GM12875 (cell line): ENCODE results near the gene ESRRA.
"Not testable (repeated sequence)": the region's sequence is repeated elsewhere in the genome, so short reads cannot be mapped to it uniquely, and the experiment has no call there.

Experiments used
- H3K4me3 ChIP-seq: one replicate; pipeline ENCODE4 v1.5.1; 2011; ENCODE audit warnings: low read depth, low read length, control low read depth
- TF ChIP-seq, protein P1 (sequence below): IDR thresholded peaks from 2 replicates; pipeline ENCODE4 v1.5.1; 2011; ENCODE audit warnings: low read depth, mild to moderate bottlenecking, control low read depth, inconsistent platforms, low read length, moderate library complexity, borderline replicate concordance; ENCODE audit not compliant: insufficient read depth

ESRRA gene

DNA sequence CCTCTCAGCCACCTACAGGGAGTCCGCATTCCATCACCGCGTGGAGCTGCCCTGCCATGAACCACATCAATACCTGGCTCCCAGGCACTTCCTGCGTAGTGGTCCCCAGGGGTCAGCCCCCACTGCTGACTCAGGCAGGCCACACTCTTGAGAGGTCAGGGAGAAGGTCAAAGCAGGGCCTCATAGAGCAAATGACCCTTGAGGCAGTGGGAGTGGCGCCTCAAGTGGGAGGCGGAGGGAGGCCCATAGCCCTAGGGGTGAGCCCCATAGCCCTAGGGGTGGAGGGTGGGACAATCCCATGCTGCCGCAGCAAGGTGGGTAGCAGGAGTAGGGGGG is 17.6 kb downstream of the ESRRA start:
- no peak overlapping the region for H3K4me3 ChIP-seq
- TF ChIP-seq, protein P1, sequence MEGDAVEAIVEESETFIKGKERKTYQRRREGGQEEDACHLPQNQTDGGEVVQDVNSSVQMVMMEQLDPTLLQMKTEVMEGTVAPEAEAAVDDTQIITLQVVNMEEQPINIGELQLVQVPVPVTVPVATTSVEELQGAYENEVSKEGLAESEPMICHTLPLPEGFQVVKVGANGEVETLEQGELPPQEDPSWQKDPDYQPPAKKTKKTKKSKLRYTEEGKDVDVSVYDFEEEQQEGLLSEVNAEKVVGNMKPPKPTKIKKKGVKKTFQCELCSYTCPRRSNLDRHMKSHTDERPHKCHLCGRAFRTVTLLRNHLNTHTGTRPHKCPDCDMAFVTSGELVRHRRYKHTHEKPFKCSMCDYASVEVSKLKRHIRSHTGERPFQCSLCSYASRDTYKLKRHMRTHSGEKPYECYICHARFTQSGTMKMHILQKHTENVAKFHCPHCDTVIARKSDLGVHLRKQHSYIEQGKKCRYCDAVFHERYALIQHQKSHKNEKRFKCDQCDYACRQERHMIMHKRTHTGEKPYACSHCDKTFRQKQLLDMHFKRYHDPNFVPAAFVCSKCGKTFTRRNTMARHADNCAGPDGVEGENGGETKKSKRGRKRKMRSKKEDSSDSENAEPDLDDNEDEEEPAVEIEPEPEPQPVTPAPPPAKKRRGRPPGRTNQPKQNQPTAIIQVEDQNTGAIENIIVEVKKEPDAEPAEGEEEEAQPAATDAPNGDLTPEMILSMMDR = no peak

DNA sequence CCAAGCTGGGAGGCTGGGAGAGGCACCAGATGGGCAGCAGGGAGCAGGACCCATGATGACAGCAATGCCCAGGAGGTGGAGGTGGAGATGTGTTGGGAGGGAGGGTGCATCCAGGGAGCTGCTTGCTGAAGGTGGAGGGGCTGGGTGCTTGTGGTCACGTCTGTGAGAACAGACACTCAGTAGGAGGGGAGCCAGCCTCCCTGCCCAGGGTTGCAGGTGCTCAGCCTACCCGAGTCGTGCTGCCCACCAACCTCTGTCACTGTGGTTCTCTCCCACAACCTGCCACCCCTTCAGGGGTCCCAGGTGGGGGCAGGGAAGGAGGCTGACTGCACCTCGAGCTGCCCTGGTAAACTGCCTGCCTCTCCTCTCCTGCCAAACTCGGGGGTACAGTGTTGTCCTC is 18.0 kb downstream of the ESRRA start:
- TF ChIP-seq, protein P1 = no peak
- H3K4me3 ChIP-seq = no peak overlapping the region

DNA sequence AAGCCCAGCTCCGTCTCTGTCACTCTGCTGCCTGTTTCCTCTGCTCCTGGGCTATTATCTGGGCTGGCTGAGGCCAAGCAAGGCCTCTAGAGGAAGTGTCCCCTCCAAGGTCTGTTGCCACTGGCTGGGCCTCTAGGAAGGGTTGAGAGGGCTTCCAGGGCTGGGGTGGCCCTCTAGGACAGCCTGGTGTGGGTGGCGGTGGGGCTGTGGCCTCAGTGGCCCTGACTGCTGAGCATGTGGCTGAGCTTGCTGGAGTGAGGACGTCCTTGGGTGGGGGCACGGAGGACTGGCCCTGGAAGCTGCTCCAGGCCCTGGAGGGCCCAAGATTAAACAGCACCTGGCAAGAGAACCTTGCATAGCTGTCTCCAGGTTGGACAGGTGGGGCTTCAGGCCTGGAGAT is 18.7 kb downstream of the ESRRA start:
- not testable (repeated sequence) for H3K4me3 ChIP-seq

DNA sequence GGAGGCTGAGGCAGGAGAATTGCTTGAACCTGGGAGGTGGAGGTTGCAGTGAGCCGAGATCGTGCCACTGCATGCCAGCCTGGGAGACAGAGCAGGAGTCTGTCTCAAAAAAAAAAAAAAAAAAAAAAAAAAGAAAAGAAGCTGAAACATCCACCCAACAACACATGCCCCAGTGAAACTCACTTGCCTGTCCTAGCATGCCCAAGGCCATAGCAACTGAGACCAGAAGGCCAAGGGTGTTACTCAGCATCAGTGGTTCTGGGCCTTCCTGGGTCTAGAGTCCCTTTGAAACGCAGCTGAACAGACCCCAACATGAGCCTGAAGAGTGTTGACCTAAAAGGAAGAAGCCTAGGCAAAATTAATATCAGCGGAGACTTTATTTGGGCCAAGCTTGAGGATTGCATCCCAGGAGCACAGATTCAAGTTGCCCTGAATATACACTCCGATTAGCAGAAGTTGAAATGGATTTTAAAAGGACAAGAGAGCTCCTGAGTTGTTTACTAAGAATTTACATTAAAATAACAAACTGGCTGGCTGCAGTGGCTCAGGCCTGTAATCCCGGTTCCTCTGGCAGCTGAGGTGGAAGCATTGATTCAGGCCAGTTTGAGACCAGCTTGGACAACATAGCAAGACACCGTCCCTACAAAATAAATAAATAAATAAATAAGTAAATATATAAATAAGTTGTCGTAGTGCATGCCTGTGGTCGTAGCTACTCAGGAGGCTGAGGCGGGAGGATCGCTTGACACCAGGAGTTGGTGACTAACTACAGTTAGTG is 19.6 kb downstream of the ESRRA start:
- TF ChIP-seq, protein P1 = no peak
- no peak overlapping the region for H3K4me3 ChIP-seq

DNA sequence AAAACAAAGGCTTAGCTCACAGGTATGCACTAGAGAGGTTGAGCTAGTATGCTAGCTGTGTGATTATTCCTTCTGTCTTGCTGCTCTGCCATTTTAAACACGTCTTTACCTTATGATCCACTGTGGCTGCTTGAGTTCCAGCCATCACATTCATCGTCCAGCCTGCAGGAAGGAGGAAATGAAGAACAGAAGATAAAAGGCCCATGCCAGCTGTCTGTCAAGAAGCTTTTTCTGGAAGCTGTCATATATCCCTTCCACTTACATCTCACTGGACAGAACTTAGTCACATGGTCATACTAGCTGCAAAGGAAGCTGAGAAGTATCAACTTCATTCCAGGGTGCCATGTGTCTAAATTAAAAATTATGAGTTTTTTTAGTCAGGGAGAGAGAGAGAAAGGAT is 22.1 kb downstream of the ESRRA start:
- no peak overlapping the region for H3K4me3 ChIP-seq
- TF ChIP-seq, protein P1 = no peak

DNA sequence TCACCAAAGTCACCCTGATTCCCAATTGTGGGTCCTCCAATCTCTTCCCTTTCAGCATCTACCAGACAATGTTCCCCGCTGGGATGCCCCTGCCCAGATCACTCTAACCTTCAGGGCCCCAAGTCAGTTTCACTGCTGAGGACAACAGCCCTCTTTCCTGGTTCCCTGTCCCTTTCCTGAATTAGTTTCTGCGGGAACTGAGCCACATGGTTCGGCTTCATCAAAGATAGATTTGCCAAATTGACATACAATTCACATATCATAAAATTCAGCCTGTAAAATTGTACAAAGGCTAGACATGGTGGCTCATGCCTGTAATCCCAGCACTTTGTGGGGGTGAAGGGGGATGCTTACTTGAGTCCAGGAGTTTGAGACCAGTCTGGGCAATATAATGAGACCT is 22.7 kb downstream of the ESRRA start:
- TF ChIP-seq, protein P1 = no peak
- H3K4me3 ChIP-seq = no peak overlapping the region

DNA sequence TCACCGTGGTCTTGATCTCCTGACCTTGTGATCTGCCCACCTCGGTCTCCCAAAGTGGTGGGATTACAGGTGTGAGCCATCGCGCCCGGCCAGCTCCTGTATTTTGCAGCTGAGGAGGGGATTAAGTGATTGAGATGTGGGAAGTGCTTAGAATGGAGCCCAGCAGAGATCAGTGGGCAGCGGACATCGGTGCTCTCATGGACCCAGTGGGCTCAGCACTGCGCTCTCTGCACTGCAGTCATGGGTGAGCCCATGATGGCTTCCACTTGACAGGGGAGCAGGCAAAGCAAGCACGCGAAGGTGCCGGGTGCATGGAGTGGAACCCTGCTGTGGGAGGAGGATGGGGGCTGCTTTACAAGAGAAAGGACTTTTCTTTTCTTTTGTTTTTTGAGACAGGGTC is 25.6 kb downstream of the ESRRA start:
- TF ChIP-seq, protein P1 = no peak
- H3K4me3 ChIP-seq = no peak overlapping the region
